ENCODE results near the gene TCL1B.

DNA sequence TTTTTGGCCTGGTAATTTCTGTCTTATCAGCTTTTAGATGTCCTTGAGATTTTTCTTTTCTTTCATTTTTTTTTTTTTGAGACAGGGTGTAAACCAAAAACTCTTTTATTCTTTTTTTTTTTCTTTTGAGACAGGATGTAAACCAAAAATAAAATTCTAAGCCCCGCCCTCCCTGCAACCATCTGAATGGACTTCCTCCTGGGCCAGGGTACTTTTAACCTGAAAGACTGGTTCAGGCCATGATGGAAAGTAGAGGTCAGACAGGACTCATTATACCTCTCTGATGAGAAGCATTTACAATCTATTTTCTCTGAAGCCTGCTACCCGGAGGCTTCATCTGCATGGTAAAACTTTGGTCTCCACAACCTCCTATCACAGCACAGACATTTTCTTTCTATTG is 33.5 kb upstream of the TCL1B start:
- TF ChIP-seq POLR2A (IDR thresholded peaks at IDR 0.05; ENCODE audit: low read depth, low read length) (no peak), TAF1 (IDR thresholded peaks at IDR 0.05; ENCODE audit: low read depth, low read length) (no peak), PAX5 (IDR thresholded peaks at IDR 0.05; ENCODE audit: insufficient read depth, low read length, severe bottlenecking) (no peak), POLR2AphosphoS5 (IDR thresholded peaks at IDR 0.05; ENCODE audit: low read depth, low read length) (no peak)

All from GM12891 (cell line).